Neuronal stem cell (in vitro differentiated cells): ENCODE results near the gene PCGF2.

Source experiments
- DNase-seq: peaks from one replicate; pipeline ENCODE4 v3.0.0-alpha.2; 2013; ENCODE audit warnings: low spot score
- H2AFZ ChIP-seq: one replicate; pipeline ENCODE4 v1.6.1; 2013; ENCODE audit warnings: mild to moderate bottlenecking, low read length, inconsistent platforms
- H2AK5ac ChIP-seq: 2 replicates; pipeline ENCODE4 v1.6.1; 2013; ENCODE audit warnings: low read depth, mild to moderate bottlenecking, inconsistent platforms, low read length, moderate library complexity, mixed read lengths
- H2BK120ac ChIP-seq: 2 replicates; pipeline ENCODE4 v1.6.1; 2013; ENCODE audit warnings: low read depth, mild to moderate bottlenecking, inconsistent platforms, low read length, moderate library complexity, mixed read lengths
- H2BK12ac ChIP-seq: one replicate; pipeline ENCODE4 v1.6.1; 2013; ENCODE audit warnings: low read length, inconsistent platforms
- H2BK15ac ChIP-seq: 2 replicates; pipeline ENCODE4 v1.6.1; 2013; ENCODE audit warnings: mild to moderate bottlenecking, low read length, inconsistent platforms, mixed read lengths
- H2BK5ac ChIP-seq: one replicate; pipeline ENCODE4 v1.6.1; 2013; ENCODE audit warnings: inconsistent platforms, mild to moderate bottlenecking, low read length, moderate library complexity
- H3K14ac ChIP-seq: one replicate; pipeline ENCODE4 v1.6.1; 2013; ENCODE audit warnings: low read length, inconsistent platforms
- H3K18ac ChIP-seq: 2 replicates; pipeline ENCODE4 v1.6.1; 2013; ENCODE audit warnings: low read length, inconsistent platforms
- H3K23ac ChIP-seq: 2 replicates; pipeline ENCODE4 v1.6.1; 2013; ENCODE audit warnings: low read depth, mild to moderate bottlenecking, mixed read lengths, low read length, inconsistent platforms; ENCODE audit not compliant: poor library complexity
- H3K27ac ChIP-seq: replicated peaks from 3 replicates; pipeline ENCODE4 v1.5.1; 2013; ENCODE audit warnings: low read length, inconsistent platforms
- H3K27me3 ChIP-seq, 3 experiments: 2 replicates each; pipeline ENCODE4 v1.6.1; 2013; ENCODE audit warnings: low read length in 3 of 3, mild to moderate bottlenecking in 2 of 3, inconsistent platforms in 1 of 3, low read depth in 1 of 3, mixed read lengths in 1 of 3, moderate library complexity in 1 of 3; ENCODE audit not compliant: control insufficient read depth in 3 of 3, insufficient read depth in 3 of 3
- H3K36me3 ChIP-seq, 2 donors: replicated peaks in 1 of 2; 2 replicates each; pipeline ENCODE4 v1.6.1; 2013; ENCODE audit warnings: low read length in 2 of 2; ENCODE audit not compliant: control insufficient read depth in 2 of 2, insufficient read depth in 2 of 2
- H3K4ac ChIP-seq: 2 replicates; pipeline ENCODE4 v1.6.1; 2013; ENCODE audit warnings: inconsistent platforms, mild to moderate bottlenecking, low read length, moderate library complexity
- H3K4me1 ChIP-seq, 2 donors: 1 replicate in 1 of 2; 2 replicates in 1 of 2; pipeline ENCODE4 v1.6.1; 2013; ENCODE audit warnings: low read length in 2 of 2, low read depth in 1 of 2; ENCODE audit not compliant: control insufficient read depth in 2 of 2, insufficient read depth in 1 of 2
- H3K4me2 ChIP-seq: one replicate; pipeline ENCODE4 v1.6.1; 2013; ENCODE audit warnings: mild to moderate bottlenecking, low read length, inconsistent platforms; ENCODE audit not compliant: insufficient read depth, poor library complexity, severe bottlenecking
- H3K4me3 ChIP-seq, 2 donors: 2 replicates each; pipeline ENCODE4 v1.5.1; 2013; ENCODE audit warnings: low read length in 2 of 2, mild to moderate bottlenecking in 2 of 2, inconsistent platforms in 1 of 2, moderate library complexity in 1 of 2
- H3K79me1 ChIP-seq: one replicate; pipeline ENCODE4 v1.6.1; 2013; ENCODE audit warnings: low read depth, mild to moderate bottlenecking, inconsistent platforms, low read length, moderate library complexity
- H3K9ac ChIP-seq: one replicate; pipeline ENCODE4 v1.6.1; 2013; ENCODE audit warnings: mild to moderate bottlenecking, low read depth, low read length, inconsistent platforms; ENCODE audit not compliant: poor library complexity
- H3K9me3 ChIP-seq, 2 donors: replicated peaks in 1 of 2; 2 replicates each; pipeline versions ENCODE3 to v1.6.1; 2013; ENCODE audit warnings: low read length in 2 of 2, mild to moderate bottlenecking in 2 of 2, inconsistent platforms in 1 of 2, low read depth in 1 of 2, mixed read lengths in 1 of 2, moderate library complexity in 1 of 2; ENCODE audit not compliant: control insufficient read depth in 2 of 2, insufficient read depth in 1 of 2
- H4K8ac ChIP-seq: one replicate; pipeline ENCODE4 v1.6.1; 2013; ENCODE audit warnings: low read depth, mild to moderate bottlenecking, inconsistent platforms, low read length, moderate library complexity
- H4K91ac ChIP-seq: one replicate; pipeline ENCODE4 v1.6.1; 2013; ENCODE audit warnings: low read length, low read depth, mild to moderate bottlenecking, inconsistent platforms; ENCODE audit not compliant: poor library complexity
- WGBS, 2 donors: extraction: QIAGEN DNeasy Blood & Tissue Kit; methylation state at CpG; one replicate each; pipeline ENCODE4 v1.1.7; 2013; ENCODE audit warnings: missing lambda C conversion rate in 2 of 2, mixed read lengths in 1 of 2; ENCODE audit not compliant: insufficient read length in 2 of 2, insufficient replicate concordance in 1 of 2; ENCODE audit errors: extremely low coverage in 2 of 2; 5-methylcytosine and 5-hydroxymethylcytosine counted together

The PCGF2 gene

GRCh38 chr17:38711792-38712571 is 36.2 kb downstream of the PCGF2 start:
- peaks cover 11 to 91% of the 10 kb centered on the region in 2 donors for H3K36me3 ChIP-seq

GRCh38 chr17:38710985-38711384 is 37.2 kb downstream of the PCGF2 start:
- no peak overlapping the region for H3K9ac ChIP-seq
- no peak for DNase-seq
- H3K4me3 ChIP-seq = no peak overlapping the region
- H2BK12ac ChIP-seq = no peak overlapping the region
- H3K4me1 ChIP-seq = peaks cover 8 to 9% of the 10 kb centered on the region in 2 donors
- H3K79me1 ChIP-seq = no peaks in the 10 kb centered on the region
- no peak overlapping the region for H2BK15ac ChIP-seq
- H4K8ac ChIP-seq = no peak overlapping the region
- H3K4ac ChIP-seq = no peak overlapping the region
- H2BK120ac ChIP-seq = no peak overlapping the region
- H2AK5ac ChIP-seq = no peak overlapping the region
- H3K27me3 ChIP-seq = peaks cover 0 to 8% (median 0%) of the 10 kb centered on the region in 3 experiments
- H4K91ac ChIP-seq = no peak overlapping the region
- no peak overlapping the region for H3K4me2 ChIP-seq
- H3K18ac ChIP-seq = no peak overlapping the region
- H3K36me3 ChIP-seq = peaks cover 11 to 85% of the 10 kb centered on the region in 2 donors
- H2AFZ ChIP-seq = no peak overlapping the region
- no peak overlapping the region for H3K27ac ChIP-seq
- H2BK5ac ChIP-seq = no peak overlapping the region
- no peaks in the 10 kb centered on the region for H3K9me3 ChIP-seq
- H3K14ac ChIP-seq = no peak overlapping the region
- no peak overlapping the region for H3K23ac ChIP-seq
- no CpG with 5 or more reads among the region's 5 CpGs for WGBS, 2 donors

More at GRCh38 chr17:38711792-38712571, 36.2 kb downstream of the PCGF2 start:
- no peak overlapping the region for H2AK5ac ChIP-seq
- no peak overlapping the region for H3K23ac ChIP-seq
- no peaks in the 10 kb centered on the region for H3K9me3 ChIP-seq
- H3K14ac ChIP-seq = no peak overlapping the region
- no peak overlapping the region for H4K91ac ChIP-seq
- H3K27me3 ChIP-seq = no peaks in the 10 kb centered on the region
- H2AFZ ChIP-seq = no peak overlapping the region
- no peak overlapping the region for H3K27ac ChIP-seq
- WGBS, 2 donors = no CpG with 5 or more reads among the region's 26 CpGs
- H3K18ac ChIP-seq = no peak overlapping the region
- no peak overlapping the region for H2BK120ac ChIP-seq
- H3K79me1 ChIP-seq = no peaks in the 10 kb centered on the region
- peaks cover 0 to 3% of the 10 kb centered on the region in 2 donors for H3K4me1 ChIP-seq
- no peak overlapping the region for H4K8ac ChIP-seq
- no peak overlapping the region for H3K4me2 ChIP-seq
- H2BK12ac ChIP-seq = no peak overlapping the region
- H3K4me3 ChIP-seq = no peak overlapping the region
- H3K9ac ChIP-seq = peak overlapping the region; percentile 9
- no peak overlapping the region for H2BK5ac ChIP-seq
- DNase-seq = no peak
- no peak overlapping the region for H3K4ac ChIP-seq
- H2BK15ac ChIP-seq = no peak overlapping the region

GRCh38 chr17:38710604-38710962 is 37.6 kb downstream of the PCGF2 start:
- H2AFZ ChIP-seq = no peak overlapping the region
- no peak overlapping the region for H3K9ac ChIP-seq
- no peak overlapping the region for H3K23ac ChIP-seq
- WGBS, 2 donors = no CpG with 5 or more reads among the region's 3 CpGs
- H3K14ac ChIP-seq = no peak overlapping the region
- no peaks in the 10 kb centered on the region for H3K9me3 ChIP-seq
- peaks cover 8 to 9% of the 10 kb centered on the region in 2 donors for H3K4me1 ChIP-seq
- H3K18ac ChIP-seq = no peak overlapping the region
- peaks cover 2% of the 10 kb centered on the region for H3K79me1 ChIP-seq
- H2BK120ac ChIP-seq = no peak overlapping the region
- H3K36me3 ChIP-seq = peaks cover 11 to 81% of the 10 kb centered on the region in 2 donors
- H4K8ac ChIP-seq = no peak overlapping the region
- H3K27me3 ChIP-seq = peaks cover 0 to 11% (median 0%) of the 10 kb centered on the region in 3 experiments
- no peak overlapping the region for H3K27ac ChIP-seq
- H2BK5ac ChIP-seq = no peak overlapping the region
- H3K4ac ChIP-seq = no peak overlapping the region
- no peak overlapping the region for H4K91ac ChIP-seq
- no peak overlapping the region for H3K4me2 ChIP-seq
- no peak overlapping the region for H2BK12ac ChIP-seq
- H2BK15ac ChIP-seq = no peak overlapping the region
- DNase-seq = no peak
- H3K4me3 ChIP-seq = no peak overlapping the region
- no peak overlapping the region for H2AK5ac ChIP-seq

GRCh38 chr17:38709864-38710603 is 38.1 kb downstream of the PCGF2 start:
- Histone ChIP-seq H3K14ac (no peak overlapping the region), H2BK5ac (no peak overlapping the region), H3K23ac (no peak overlapping the region), H2BK120ac (no peak overlapping the region), H3K18ac (no peak overlapping the region), H3K27me3 (peaks cover 0 to 11% (median 0%) of the 10 kb centered on the region in 3 experiments), H3K4me3 (no peak overlapping the region), H3K4me2 (no peak overlapping the region), H3K27ac (no peak overlapping the region), H3K79me1 (peaks cover 2% of the 10 kb centered on the region), H4K91ac (no peak overlapping the region), H2BK12ac (no peak overlapping the region), H3K9ac (no peak overlapping the region), H2BK15ac (no peak overlapping the region), H3K4me1 (peaks cover 8 to 9% of the 10 kb centered on the region in 2 donors), H2AFZ (no peak overlapping the region), H4K8ac (no peak overlapping the region), H3K4ac (no peak overlapping the region), H3K36me3 (peaks cover 11 to 75% of the 10 kb centered on the region in 2 donors), H3K9me3 (no peaks in the 10 kb centered on the region), H2AK5ac (no peak overlapping the region)
- no peak for DNase-seq
- WGBS, 2 donors = no CpG with 5 or more reads among the region's 13 CpGs
